ENCODE results near the gene SELENOO.
"Not testable (repeated sequence)": the region's sequence is repeated elsewhere in the genome, so short reads cannot be mapped to it uniquely, and the experiment has no call there.

SELENOO gene

GRCh38 chr22:50201191-50202129, 649 bp downstream of the SELENOO start:
- no peak for DNase-seq (ENCODE audit: low spot score)

- no peak for DNase-seq (ENCODE audit: low spot score)
These were observed 1.4 kb downstream of the SELENOO start for GRCh38 chr22:50202130-50202666.

GRCh38 chr22:50203288-50203687, 2.5 kb downstream of the SELENOO start:
- no peak for DNase-seq (ENCODE audit: low spot score)

- no peak for DNase-seq (ENCODE audit: low spot score)
These were observed 3.8 kb downstream of the SELENOO start for GRCh38 chr22:50204571-50204970.

GRCh38 chr22:50204998-50205397, 4.2 kb downstream of the SELENOO start:
- not testable (repeated sequence) for DNase-seq (ENCODE audit: low spot score)

GRCh38 chr22:50205781-50206569, 5.2 kb downstream of the SELENOO start:
- no peak for DNase-seq (ENCODE audit: low spot score)

GRCh38 chr22:50206599-50206998, 5.8 kb downstream of the SELENOO start:
- no peak for DNase-seq (ENCODE audit: low spot score)

GRCh38 chr22:50207383-50208140, 6.8 kb downstream of the SELENOO start:
- DNase-seq (ENCODE audit: low spot score) = peak; percentile 68

GRCh38 chr22:50208430-50208938, 7.7 kb downstream of the SELENOO start:
- no peak for DNase-seq (ENCODE audit: low spot score)

GRCh38 chr22:50208939-50209892, 8.4 kb downstream of the SELENOO start:
- DNase-seq (ENCODE audit: low spot score) = no peak

- peak; percentile 68 for DNase-seq (ENCODE audit: low spot score)
These were observed 9.1 kb downstream of the SELENOO start for GRCh38 chr22:50209893-50210292.

- DNase-seq (ENCODE audit: low spot score) = no peak
These were observed 9.7 kb downstream of the SELENOO start for GRCh38 chr22:50210378-50211139.

- DNase-seq (ENCODE audit: low spot score) = no peak
These were observed 10.3 kb downstream of the SELENOO start for GRCh38 chr22:50211147-50211546.

- DNase-seq (ENCODE audit: low spot score) = no peak
These were observed 12.5 kb downstream of the SELENOO start for GRCh38 chr22:50213263-50213662.

GRCh38 chr22:50215297-50216054, 14.7 kb downstream of the SELENOO start:
- DNase-seq (ENCODE audit: low spot score) = no peak

- no peak for DNase-seq (ENCODE audit: low spot score)
These were observed 15.4 kb downstream of the SELENOO start for GRCh38 chr22:50216055-50216683.

GRCh38 chr22:50216684-50217520, 16.1 kb downstream of the SELENOO start:
- no peak for DNase-seq (ENCODE audit: low spot score)

Data from kidney capillary endothelial cell (primary cell).